SK-N-SH (cell line): Measurements from ENCODE around the gene OR51I1.

ENCODE experiments used
- CTCF ChIP-seq: fragments of 200-600 bp; sonication (generic); IDR thresholded peaks from 2 replicates; pipeline ENCODE4 v1.6.1; 2017; ENCODE audit warnings: antibody characterized with exemption, mild to moderate bottlenecking, moderate library complexity
- EP300 ChIP-seq, 2 experiments: IDR thresholded peaks; 2 replicates each; pipeline versions ENCODE4 v1.4.0 to v1.6.1; 2012; ENCODE audit warnings: borderline replicate concordance in 1 of 2, low read depth in 1 of 2, low read length in 1 of 2
- EZH2phosphoT487 ChIP-seq: fragments of 200-600 bp; sonication (generic); IDR thresholded peaks from 2 replicates; pipeline ENCODE4 v1.6.1; 2017; ENCODE audit warnings: low read depth, mixed run types, mild to moderate bottlenecking, antibody characterized with exemption, moderate library complexity, borderline replicate concordance
- FOXM1 ChIP-seq: IDR thresholded peaks from 2 replicates; pipeline ENCODE4 v1.4.0; 2012; ENCODE audit warnings: low read depth, mild to moderate bottlenecking
- GABPA ChIP-seq: IDR thresholded peaks from 2 replicates; pipeline ENCODE4 v1.4.0; 2012; ENCODE audit warnings: low read depth, mild to moderate bottlenecking
- GATA2 ChIP-seq: sonication (generic); formaldehyde crosslinking; IDR thresholded peaks from 2 replicates; pipeline ENCODE4 v1.5.0; 2020; ENCODE audit warnings: mild to moderate bottlenecking, missing genetic modification reagents
- POLR2AphosphoS5 ChIP-seq: IDR thresholded peaks from 2 replicates; pipeline ENCODE4 v1.6.1; 2012; ENCODE audit warnings: low read depth, low read length
- REST ChIP-seq: IDR thresholded peaks from 2 replicates; pipeline ENCODE4 v1.6.1; 2012; ENCODE audit warnings: mild to moderate bottlenecking, low read depth, low read length, moderate library complexity
- RXRA ChIP-seq: IDR thresholded peaks from 2 replicates; pipeline ENCODE4 v1.4.0; 2012; ENCODE audit warnings: low read depth, mild to moderate bottlenecking, borderline replicate concordance
- SIN3A ChIP-seq: IDR thresholded peaks from 2 replicates; pipeline ENCODE4 v1.6.1; 2012; ENCODE audit warnings: low read depth, mild to moderate bottlenecking, low read length, moderate library complexity, borderline replicate concordance
- TAF1 ChIP-seq: IDR thresholded peaks from 2 replicates; pipeline ENCODE4 v1.6.1; 2012; ENCODE audit warnings: low read depth, mild to moderate bottlenecking, low read length, moderate library complexity, borderline replicate concordance

GRCh38 chr11:5473921-5474320, 32.6 kb upstream of the OR51I1 start:
- no peak for TF ChIP-seq FOXM1
- no peak for TF ChIP-seq CTCF
- TF ChIP-seq POLR2AphosphoS5 = no peak
- no peak for TF ChIP-seq SIN3A
- no peak for TF ChIP-seq GATA2 (CRISPR knock-in tag)
- no peak for TF ChIP-seq EZH2phosphoT487
- no peak for TF ChIP-seq EP300 (IDR thresholded peaks at IDR 0.05; ENCODE audit: borderline replicate concordance in 1 of 2, low read depth in 1 of 2, low read length in 1 of 2)
- TF ChIP-seq TAF1 = no peak
- TF ChIP-seq REST = no peak
- TF ChIP-seq GABPA = no peak
- no peak for TF ChIP-seq RXRA
